ENCODE results near the gene VPS37C.

- TF ChIP-seq CTCF (IDR thresholded peaks at IDR 0.05), result no peak
- no peak for TF ChIP-seq POLR2A (IDR thresholded peaks at IDR 0.05)
Observed at GRCh38 chr11:61147271-61147670, 14.0 kb downstream of the VPS37C start.
